Gastroesophageal sphincter (tissue), 4 donors: Measurements from ENCODE around the gene GAS5. TPM values are rescaled to one million over a fixed set of nuclear protein-coding genes. Genes with fewer than 3 reads are reported as not detected.

Source experiments
- ATAC-seq: fragments of 150-250 bp; one replicate; pipeline ENCODE4 v1.9.1; 2016; ENCODE audit warnings: mild to moderate bottlenecking, moderate library complexity
- H3K27ac ChIP-seq, 4 donors: fragments of 200-600 bp; sonication (generic) in 3 of 4; 1 replicate in 3 of 4; 2 replicates in 1 of 4; pipeline ENCODE4 v1.5.1; 2016 to 2019
- H3K27me3 ChIP-seq: fragments of 200-600 bp; sonication (generic); one replicate; pipeline ENCODE4 v1.5.1; 2019
- H3K36me3 ChIP-seq, 2 donors: fragments of 200-600 bp; sonication (generic); one replicate each; pipeline ENCODE4 v1.5.1; 2019; ENCODE audit warnings: control low read depth in 1 of 2
- H3K4me1 ChIP-seq, 3 donors: fragments of 200-600 bp; sonication (generic); 1 replicate in 2 of 3; 2 replicates in 1 of 3; pipeline ENCODE4 v1.5.1; 2016 to 2019; ENCODE audit warnings: control low read depth in 2 of 3
- H3K4me3 ChIP-seq, 2 donors: fragments of 200-600 bp; sonication (generic); one replicate each; pipeline ENCODE4 v1.5.1; 2019; ENCODE audit warnings: mild to moderate bottlenecking in 1 of 2, moderate library complexity in 1 of 2
- H3K9me3 ChIP-seq, 3 donors: fragments of 200-600 bp; sonication (generic); one replicate each; pipeline ENCODE4 v1.5.1; 2017 to 2019; ENCODE audit warnings: control low read depth in 2 of 3
- CTCF ChIP-seq, 4 experiments: fragments of 200-600 bp in 2 of 4; fragments of 450-650 bp in 2 of 4; sonication (generic) in 1 of 4; IDR thresholded peaks; one replicate each; pipeline ENCODE4 v1.5.1; 2017 to 2019; ENCODE audit warnings: antibody characterized with exemption in 4 of 4, mild to moderate bottlenecking in 2 of 4, moderate library complexity in 2 of 4
- EP300 ChIP-seq: sonication (generic); formaldehyde crosslinking; IDR thresholded peaks from one replicate; pipeline ENCODE4 v1.6.1; 2017; ENCODE audit warnings: antibody characterized with exemption, mild to moderate bottlenecking
- POLR2A ChIP-seq, 2 donors: fragments of 450-650 bp; IDR thresholded peaks; one replicate each; pipeline ENCODE4 v1.6.1; 2017; ENCODE audit warnings: antibody characterized with exemption in 2 of 2, mild to moderate bottlenecking in 2 of 2, moderate library complexity in 1 of 2
- WGBS, 2 donors: methylation state at CpG; one replicate each; pipeline ENCODE4 v1.1.5; 2018; ENCODE audit warnings: low coverage in 1 of 2; 5-methylcytosine and 5-hydroxymethylcytosine counted together
- total RNA-seq, 4 donors: library from RNA; depleted of rRNA; stranded (reverse); fragments of >200 nt; gene quantifications; one replicate each; pipeline ENCODE4 v1.1.0, GENCODE V29; 2016

The GAS5 gene
- total RNA-seq, 4 donors from 2014 or later = 104 to 330 (median 210) TPM

GRCh38 chr1:173818459-173818858 is 49.3 kb downstream of the GAS5 start:
- H3K27ac ChIP-seq = no peak overlapping the region
- H3K36me3 ChIP-seq = peaks cover 0 to 5% of the 10 kb centered on the region in 2 donors
- no peak for ATAC-seq
- H3K4me1 ChIP-seq = peaks cover 0 to 5% (median 5%) of the 10 kb centered on the region in 3 donors
- TF ChIP-seq POLR2A (IDR thresholded peaks at IDR 0.05) (no peak), CTCF (IDR thresholded peaks at IDR 0.05) (no peak), EP300 (no peak)
- 76% methylated on average over 1 of the region's 1 CpG; no CpG with 5 or more reads in 1 of the 2 donors for WGBS, 2 donors
- no peaks in the 10 kb centered on the region for H3K27me3 ChIP-seq
- H3K4me3 ChIP-seq = no peak overlapping the region
- no peaks in the 10 kb centered on the region for H3K9me3 ChIP-seq

Other genes with a start within 250 kb of the GAS5 start
- gene TEX50, start 232.7 kb downstream of the GAS5 start, total RNA-seq = not detected
- gene ANKRD45, start 198.1 kb downstream of the GAS5 start, total RNA-seq = 1 to 10 TPM in 2 of 4 donors, under 1 TPM in 1, not detected in 1; 0.81 to 4.7 (median 1.0) TPM
- gene KLHL20, start 153.0 kb downstream of the GAS5 start, total RNA-seq = 10 to 100 TPM; 22.0 to 49.7 (median 36.6) TPM
- gene DARS2, start 43.3 kb downstream of the GAS5 start, total RNA-seq = 1 to 10 TPM; 6.4 to 8.7 (median 7.1) TPM
- 1 to 10 TPM; 4.8 to 6.5 (median 6.2) TPM for gene CENPL, start 43.1 kb downstream of the GAS5 start, total RNA-seq
- gene ZBTB37, start 391 bp upstream of the GAS5 start, total RNA-seq = 10 to 100 TPM in 1 of 4 donors, 1 to 10 TPM in 3; 6.6 to 11.4 (median 8.8) TPM
- gene SERPINC1, start 49.3 kb upstream of the GAS5 start, total RNA-seq = not detected
- gene RC3H1, start 154.4 kb upstream of the GAS5 start, total RNA-seq = 10 to 100 TPM; 37.3 to 49.8 (median 40.4) TPM